CD8-positive, alpha-beta memory T cell (primary cell): ENCODE measurements around the gene PPP1R3F. TPM values are rescaled to one million over a fixed set of nuclear protein-coding genes. Genes with fewer than 3 reads are reported as not detected.
"Not testable (repeated sequence)": the region's sequence is repeated elsewhere in the genome, so short reads cannot be mapped to it uniquely, and the experiment has no call there.

Source experiments
- CTCF ChIA-PET: fragments of 350-600 bp; sonication (Branson Sonifier 250); formaldehyde crosslinking; loops from one replicate; lab custom pipeline; 2021; ENCODE audit warnings: antibody characterized with exemption; lab: Charles Lee
- POLR2A ChIA-PET: fragments of 350-600 bp; sonication (Branson Sonifier 250); formaldehyde crosslinking; loops from one replicate; lab custom pipeline; 2021; ENCODE audit warnings: antibody characterized with exemption; lab: Charles Lee
- DNase-seq, 5 donors: peaks; one replicate each; pipeline versions ENCODE4 v3.0.0 to v3.0.0-alpha.2; 2020 to 2022; ENCODE audit warnings: mixed read lengths in 1 of 5
- H3K27ac ChIP-seq: one replicate; pipeline ENCODE4 v1.7.0; 2013; ENCODE audit warnings: low read depth, mild to moderate bottlenecking, low read length, moderate library complexity
- H3K27me3 ChIP-seq: 2 replicates; pipeline ENCODE4 v1.7.0; 2013; ENCODE audit warnings: low read length, mild to moderate bottlenecking; ENCODE audit not compliant: insufficient read depth, poor library complexity, severe bottlenecking
- H3K36me3 ChIP-seq: 2 replicates; pipeline ENCODE4 v1.7.0; 2013; ENCODE audit warnings: mild to moderate bottlenecking, low read length, moderate library complexity; ENCODE audit not compliant: insufficient read depth
- H3K4me1 ChIP-seq: 2 replicates; pipeline ENCODE4 v1.7.0; 2013; ENCODE audit warnings: mild to moderate bottlenecking, low read length, moderate library complexity; ENCODE audit not compliant: insufficient read depth
- H3K4me3 ChIP-seq: 2 replicates; pipeline ENCODE4 v1.7.0; 2013; ENCODE audit warnings: mild to moderate bottlenecking, low read length
- H3K9me3 ChIP-seq: 2 replicates; pipeline ENCODE4 v1.7.0; 2013; ENCODE audit warnings: mild to moderate bottlenecking, low read length
- H3K27ac Mint-ChIP-seq, 8 donors: one replicate each; pipeline ENCODE4 v1.8.0; 2020 to 2021; ENCODE audit warnings: mixed read lengths in 8 of 8, mild to moderate bottlenecking in 6 of 8, inconsistent platforms in 3 of 8, moderate library complexity in 3 of 8
- H3K27me3 Mint-ChIP-seq, 2 donors: one replicate each; pipeline ENCODE4 v1.8.0; 2020 to 2021; ENCODE audit warnings: mixed read lengths in 2 of 2, mild to moderate bottlenecking in 1 of 2, moderate library complexity in 1 of 2
- H3K36me3 Mint-ChIP-seq, 3 donors: one replicate each; pipeline ENCODE4 v1.8.0; 2020 to 2021; ENCODE audit warnings: mixed read lengths in 3 of 3, inconsistent platforms in 1 of 3, mild to moderate bottlenecking in 1 of 3
- H3K4me1 Mint-ChIP-seq, 3 donors: one replicate each; pipeline ENCODE4 v1.8.0; 2020 to 2021; ENCODE audit warnings: mixed read lengths in 3 of 3, inconsistent platforms in 1 of 3, mild to moderate bottlenecking in 1 of 3
- H3K4me3 Mint-ChIP-seq, 7 donors: one replicate each; pipeline ENCODE4 v1.8.0; 2020 to 2021; ENCODE audit warnings: mixed read lengths in 7 of 7, mild to moderate bottlenecking in 6 of 7, moderate library complexity in 4 of 7, inconsistent platforms in 2 of 7
- H3K9me3 Mint-ChIP-seq, 5 donors: one replicate each; pipeline ENCODE4 v1.8.0; 2020 to 2022; ENCODE audit warnings: mixed read lengths in 5 of 5, mild to moderate bottlenecking in 3 of 5, moderate library complexity in 2 of 5, inconsistent platforms in 1 of 5
- polyA plus RNA-seq: library from polyadenylated mRNA; unstranded; fragments of 300-500 nt; fragmentation: Illumina TruSeq; gene quantifications from one replicate; pipeline ENCODE4 v1.2.3, GENCODE V29; 2021
- total RNA-seq, 2 experiments: library from RNA; stranded (reverse); gene quantifications; one replicate each; pipeline ENCODE4 v1.2.3, GENCODE V29; 2021

Gene PPP1R3F
- total and polyA plus RNA-seq, 3 experiments from 2014 or later, result 4.5 to 8.1 (median 6.0) TPM

GRCh38 chrX:49310371-49310770, 40.8 kb downstream of the PPP1R3F start:
- Mint-ChIP-seq H3K27ac (peak overlapping the region in 3 of 8 donors; percentile 84 to 97 (median 86)), H3K36me3 (peaks cover 0 to 6% (median 0%) of the 10 kb centered on the region in 3 donors), H3K9me3 (no peaks in the 10 kb centered on the region), H3K4me1 (peaks cover 21 to 23% (median 22%) of the 10 kb centered on the region in 3 donors), H3K4me3 (peak overlapping the region in 4 of 7 donors; percentile 23 to 88 (median 63)), H3K27me3 (peaks cover 0 to 6% of the 10 kb centered on the region in 2 donors)
- no peak for DNase-seq
- H3K27ac ChIP-seq, result no peak overlapping the region
- ChIA-PET CTCF (no interaction called here), POLR2A (interaction anchor here (0.6 to 1.7 kb wide), 4 partner anchors 10 to 308 kb away, joined by 3 to 6 read pairs (median 4); partner anchors contain the start of gene GRIPAP1)
- no peaks in the 10 kb centered on the region for H3K27me3 ChIP-seq
- H3K9me3 ChIP-seq, result no peaks in the 10 kb centered on the region
- peaks cover 16% of the 10 kb centered on the region for H3K4me1 ChIP-seq
- H3K4me3 ChIP-seq, result no peak overlapping the region
- H3K36me3 ChIP-seq, result no peaks in the 10 kb centered on the region

DNA sequence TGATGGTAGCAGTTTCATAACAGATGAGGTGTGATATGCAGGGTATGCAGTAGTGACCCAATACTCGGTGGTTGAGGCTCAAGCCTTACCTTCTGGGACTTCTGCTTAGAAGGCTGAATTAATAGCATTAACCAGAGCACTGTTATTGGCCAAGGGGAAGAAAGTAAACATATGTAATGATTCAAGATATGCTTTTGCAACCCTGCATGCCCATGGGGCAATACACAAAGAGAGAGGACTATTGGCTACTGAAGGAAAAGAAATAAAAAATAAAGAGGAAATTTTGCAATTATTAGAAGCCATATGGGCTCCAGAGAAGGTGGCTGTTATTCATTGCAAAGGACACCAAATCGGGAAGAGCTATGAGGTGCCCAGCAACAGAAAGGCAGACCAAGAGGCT, 42.6 kb downstream of the PPP1R3F start:
- peaks cover 16% of the 10 kb centered on the region for H3K4me1 ChIP-seq
- no peak overlapping the region for H3K27ac Mint-ChIP-seq
- H3K4me3 Mint-ChIP-seq, result no peak overlapping the region
- H3K4me3 ChIP-seq, result no peak overlapping the region
- ChIA-PET CTCF (no interaction called here), POLR2A (no interaction called here)
- H3K36me3 ChIP-seq, result no peaks in the 10 kb centered on the region
- H3K27me3 ChIP-seq, result no peaks in the 10 kb centered on the region
- no peak for DNase-seq
- peaks cover 0 to 4% of the 10 kb centered on the region in 2 donors for H3K27me3 Mint-ChIP-seq
- no peaks in the 10 kb centered on the region for H3K9me3 ChIP-seq
- H3K27ac ChIP-seq, result no peak overlapping the region
- H3K9me3 Mint-ChIP-seq, result no peaks in the 10 kb centered on the region
- peaks cover 0 to 6% (median 0%) of the 10 kb centered on the region in 3 donors for H3K36me3 Mint-ChIP-seq
- peaks cover 21 to 23% (median 22%) of the 10 kb centered on the region in 3 donors for H3K4me1 Mint-ChIP-seq

- Mint-ChIP-seq H3K27me3 (no peaks in the 10 kb centered on the region), H3K4me3 (no peak overlapping the region), H3K4me1 (no peaks in the 10 kb centered on the region), H3K27ac (no peak overlapping the region), H3K36me3 (no peaks in the 10 kb centered on the region), H3K9me3 (no peaks in the 10 kb centered on the region)
- H3K9me3 ChIP-seq, result no peaks in the 10 kb centered on the region
- DNase-seq, result no peak
- no peaks in the 10 kb centered on the region for H3K4me1 ChIP-seq
- H3K27me3 ChIP-seq, result no peaks in the 10 kb centered on the region
- POLR2A ChIA-PET, result no interaction called here
- H3K4me3 ChIP-seq, result no peak overlapping the region
- no peaks in the 10 kb centered on the region for H3K36me3 ChIP-seq
- H3K27ac ChIP-seq, result no peak overlapping the region
- CTCF ChIA-PET, result no interaction called here
Measured at GRCh38 chrX:49316085-49316484, 46.5 kb downstream of the PPP1R3F start.

DNA sequence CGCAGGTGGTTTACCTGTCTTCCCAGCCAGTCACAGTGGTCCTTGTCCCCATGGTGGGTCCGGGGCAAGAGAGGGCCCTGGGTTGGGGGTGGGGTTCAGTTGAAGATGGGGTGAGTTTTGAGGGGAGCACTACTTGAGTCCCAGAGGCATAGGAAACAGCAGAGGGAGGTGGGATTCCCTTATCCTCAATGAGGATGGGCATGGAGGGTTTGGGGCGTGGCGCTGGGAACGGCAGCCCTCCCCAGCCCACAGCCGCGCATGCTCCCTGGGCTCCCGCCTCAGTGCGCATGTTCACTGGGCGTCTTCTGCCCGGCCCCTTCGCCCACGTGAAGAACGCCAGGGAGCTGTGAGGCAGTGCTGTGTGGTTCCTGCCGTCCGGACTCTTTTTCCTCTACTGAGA, 52.1 kb downstream of the PPP1R3F start, which contains the start of gene GAGE12J:
TSS of gene GAGE12J (plus strand) at position 301 of the 400 bp plus-strand sequence. CDS start 1,157 bp downstream, outside the sequence.
- DNase-seq, POLR2A ChIA-PET, H3K4me1 Mint-ChIP-seq, H3K4me3 ChIP-seq, H3K27ac Mint-ChIP-seq, H3K9me3 ChIP-seq, H3K27ac ChIP-seq, CTCF ChIA-PET, H3K27me3 ChIP-seq, H3K4me3 Mint-ChIP-seq, H3K36me3 ChIP-seq, H3K27me3 Mint-ChIP-seq, H3K4me1 ChIP-seq, H3K36me3 Mint-ChIP-seq, H3K9me3 Mint-ChIP-seq: not testable (repeated sequence)

DNA sequence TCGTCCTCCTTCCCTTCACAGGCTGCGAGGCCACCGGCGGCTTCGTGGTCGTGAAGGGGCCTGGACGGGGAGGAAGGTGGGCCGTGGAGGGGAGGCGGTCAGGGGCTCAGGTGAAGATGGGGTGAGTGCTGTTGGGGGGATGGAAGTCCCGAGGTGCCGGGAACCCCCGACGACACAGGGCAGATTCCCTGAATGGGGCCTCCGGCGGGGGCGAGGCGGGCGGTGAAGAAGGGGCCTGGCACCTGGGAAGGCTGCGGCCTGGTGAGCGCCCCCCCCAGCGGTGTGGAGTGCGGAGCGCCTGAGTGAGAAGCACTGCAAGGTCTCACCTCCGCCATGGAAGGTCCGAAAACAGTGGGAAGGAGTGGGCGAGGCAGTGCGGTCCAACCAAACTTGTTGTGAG, 52.7 kb downstream of the PPP1R3F start:
- H3K9me3 ChIP-seq, H3K4me3 Mint-ChIP-seq, H3K27ac ChIP-seq, H3K36me3 ChIP-seq, H3K4me1 ChIP-seq, CTCF ChIA-PET, POLR2A ChIA-PET, H3K4me3 ChIP-seq, H3K4me1 Mint-ChIP-seq, H3K27me3 ChIP-seq, H3K27me3 Mint-ChIP-seq, DNase-seq, H3K9me3 Mint-ChIP-seq, H3K27ac Mint-ChIP-seq, H3K36me3 Mint-ChIP-seq: not testable (repeated sequence)

GRCh38 chrX:49323735-49324134, 54.1 kb downstream of the PPP1R3F start:
- H3K27ac ChIP-seq, H3K9me3 Mint-ChIP-seq, H3K4me3 ChIP-seq, H3K27me3 Mint-ChIP-seq, H3K4me1 Mint-ChIP-seq, H3K27me3 ChIP-seq, H3K36me3 ChIP-seq, H3K36me3 Mint-ChIP-seq, CTCF ChIA-PET, H3K4me1 ChIP-seq, H3K9me3 ChIP-seq, DNase-seq, H3K27ac Mint-ChIP-seq, H3K4me3 Mint-ChIP-seq, POLR2A ChIA-PET: not testable (repeated sequence)

- H3K4me1 Mint-ChIP-seq, H3K36me3 ChIP-seq, CTCF ChIA-PET, H3K4me3 Mint-ChIP-seq, POLR2A ChIA-PET, H3K4me1 ChIP-seq, DNase-seq, H3K36me3 Mint-ChIP-seq, H3K27ac ChIP-seq, H3K9me3 Mint-ChIP-seq, H3K27me3 Mint-ChIP-seq, H3K4me3 ChIP-seq, H3K27ac Mint-ChIP-seq, H3K9me3 ChIP-seq, H3K27me3 ChIP-seq: not testable (repeated sequence)
Measured at GRCh38 chrX:49330421-49330820, 60.8 kb downstream of the PPP1R3F start.

- H3K27me3 ChIP-seq, POLR2A ChIA-PET, H3K4me3 Mint-ChIP-seq, H3K36me3 Mint-ChIP-seq, DNase-seq, H3K27ac ChIP-seq, H3K4me1 Mint-ChIP-seq, H3K36me3 ChIP-seq, H3K9me3 ChIP-seq, H3K4me3 ChIP-seq, H3K27me3 Mint-ChIP-seq, H3K9me3 Mint-ChIP-seq, H3K4me1 ChIP-seq, CTCF ChIA-PET, H3K27ac Mint-ChIP-seq: not testable (repeated sequence)
Measured at GRCh38 chrX:49331282-49331681, 61.7 kb downstream of the PPP1R3F start, which contains the start of gene GAGE13. GAGE13 (plus strand) TSS chrX:49331582; CDS start chrX:49332738, 1,156 bp downstream.

- H3K9me3 ChIP-seq, H3K4me3 ChIP-seq, H3K27ac ChIP-seq, CTCF ChIA-PET, H3K4me1 Mint-ChIP-seq, POLR2A ChIA-PET, H3K27me3 ChIP-seq, H3K4me3 Mint-ChIP-seq, H3K9me3 Mint-ChIP-seq, H3K36me3 ChIP-seq, H3K4me1 ChIP-seq, H3K27ac Mint-ChIP-seq, H3K27me3 Mint-ChIP-seq, H3K36me3 Mint-ChIP-seq: not testable (repeated sequence)
- DNase-seq, result peak in 1 of 5 donors; percentile 1
Measured at GRCh38 chrX:49331841-49332240, 62.2 kb downstream of the PPP1R3F start.
